Erythroblast (primary cell): ENCODE measurements around the gene ITPK1.
"Not testable (repeated sequence)": the region's sequence is repeated elsewhere in the genome, so short reads cannot be mapped to it uniquely, and the experiment has no call there.

Source experiments
- DNase-seq, 2 experiments: peaks; one replicate each; lab custom pipeline; 2025; lab: John Stamatoyannopoulos, UW
- GATA1 ChIP-seq: IDR thresholded peaks from 2 replicates; pipeline ENCODE4 v1.6.1; 2011; ENCODE audit warnings: low read depth, mild to moderate bottlenecking, control low read depth, low read length, moderate library complexity
- POLR2A ChIP-seq: IDR thresholded peaks from 2 replicates; pipeline ENCODE4 v1.6.1; 2011; ENCODE audit warnings: mild to moderate bottlenecking, low read length

The ITPK1 gene

GRCh38 chr14:93142854-93143652 is 27.3 kb upstream of the ITPK1 start:
- no peak for DNase-seq

GRCh38 chr14:93137864-93138263 is 22.1 kb upstream of the ITPK1 start:
- DNase-seq = peak; percentile 20 to 62
- TF ChIP-seq POLR2A (no peak), GATA1 (no peak)

More at GRCh38 chr14:93142854-93143652, 27.3 kb upstream of the ITPK1 start:
- TF ChIP-seq GATA1 (no peak), POLR2A (no peak)

DNA sequence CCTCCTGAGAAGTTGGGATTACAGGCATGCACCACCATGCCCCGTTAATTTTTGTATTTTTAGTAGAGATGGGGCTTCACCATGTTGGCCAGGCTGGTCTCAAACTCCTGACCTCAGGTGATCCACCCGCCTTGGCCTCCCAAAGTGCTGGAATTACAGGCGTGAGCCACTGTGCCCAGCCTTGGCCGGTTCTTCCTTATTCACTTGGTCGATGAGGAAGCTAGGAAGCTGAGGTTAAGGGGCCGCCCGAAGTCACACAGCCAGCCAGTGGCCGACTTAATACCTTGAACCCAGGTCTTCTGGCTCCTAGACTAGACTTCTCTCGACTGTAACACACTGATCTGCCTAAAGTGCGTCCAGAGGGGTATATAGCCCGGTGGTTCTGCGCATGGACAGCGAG is 20.8 kb upstream of the ITPK1 start:
- not testable (repeated sequence) for DNase-seq

DNA sequence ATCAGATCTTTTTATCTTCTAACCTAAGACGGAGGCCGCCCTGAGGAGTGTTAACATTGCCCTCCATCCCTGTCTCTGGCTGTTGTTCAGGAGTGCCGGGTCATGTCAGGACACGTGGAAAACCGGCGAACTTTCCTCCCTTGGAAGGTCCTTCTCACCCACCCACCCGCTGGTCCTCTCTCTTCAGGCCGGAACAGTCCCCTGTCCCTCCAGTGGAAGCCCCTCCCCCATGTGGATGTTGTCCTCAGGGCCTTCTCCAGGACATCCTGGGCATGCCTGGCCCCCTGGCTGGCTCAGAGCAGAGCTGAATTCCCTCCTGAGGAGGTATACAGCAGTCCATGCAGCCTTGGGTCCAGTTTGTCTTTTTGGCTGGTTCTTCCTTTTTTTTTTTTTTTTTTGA is 20.3 kb upstream of the ITPK1 start:
- no peak for DNase-seq
- no peak for TF ChIP-seq GATA1
- no peak for TF ChIP-seq POLR2A

DNA sequence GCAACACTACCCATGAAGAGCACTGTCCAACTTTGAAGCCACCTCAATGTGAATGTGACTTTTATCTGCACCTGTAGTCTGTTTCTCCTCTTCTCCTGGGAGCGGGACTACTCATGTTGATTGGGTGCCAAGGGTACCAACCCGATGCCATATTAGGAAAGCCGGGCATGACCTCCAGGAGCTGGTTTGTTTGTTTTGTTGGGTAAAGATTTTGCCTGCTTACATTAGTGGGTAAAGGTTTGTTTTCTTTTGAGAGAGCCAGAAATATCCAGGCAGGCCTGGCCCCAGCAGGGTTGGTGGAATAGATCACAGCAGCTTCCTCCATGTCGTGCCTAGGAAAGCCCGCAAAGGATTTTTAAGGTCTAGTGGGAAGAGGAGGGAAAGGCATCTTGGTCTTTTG is 19.7 kb upstream of the ITPK1 start:
- no peak for TF ChIP-seq GATA1
- TF ChIP-seq POLR2A = no peak
- no peak for DNase-seq

GRCh38 chr14:93133464-93133863 is 17.7 kb upstream of the ITPK1 start:
- TF ChIP-seq GATA1 (no peak), POLR2A (no peak)

DNA sequence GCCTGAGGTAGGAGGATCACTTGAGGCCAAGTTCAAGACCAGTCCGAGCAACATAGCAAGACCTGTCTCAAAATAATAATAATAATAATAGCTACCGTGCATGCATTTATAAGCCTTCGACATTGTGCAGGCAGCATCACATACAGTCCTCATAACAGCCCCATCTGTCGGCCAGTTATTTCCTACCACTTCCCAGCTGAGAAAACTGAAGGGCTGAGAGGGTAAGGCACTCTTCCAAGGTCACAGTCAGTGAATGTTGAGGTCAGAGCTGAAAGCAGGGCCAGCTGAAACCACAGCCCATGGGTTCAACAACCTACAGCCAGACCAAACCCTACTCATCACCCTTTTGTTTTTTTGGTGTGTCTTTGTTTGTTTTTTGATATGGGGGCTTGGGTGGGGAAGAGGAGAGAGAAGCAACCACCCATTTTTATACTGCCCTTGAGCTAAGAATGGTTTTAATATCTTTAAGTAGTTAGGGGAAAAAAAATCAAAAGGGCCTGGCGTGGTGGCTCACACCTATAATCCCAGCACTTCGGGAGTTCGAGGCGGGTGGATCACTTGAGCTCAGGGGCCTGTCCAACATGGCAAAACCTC is 16.8 kb upstream of the ITPK1 start:
- TF ChIP-seq GATA1 (no peak), POLR2A (no peak)
- DNase-seq = peak; percentile 53 to 60

More at GRCh38 chr14:93133464-93133863, 17.7 kb upstream of the ITPK1 start:
- DNase-seq = no peak

DNA sequence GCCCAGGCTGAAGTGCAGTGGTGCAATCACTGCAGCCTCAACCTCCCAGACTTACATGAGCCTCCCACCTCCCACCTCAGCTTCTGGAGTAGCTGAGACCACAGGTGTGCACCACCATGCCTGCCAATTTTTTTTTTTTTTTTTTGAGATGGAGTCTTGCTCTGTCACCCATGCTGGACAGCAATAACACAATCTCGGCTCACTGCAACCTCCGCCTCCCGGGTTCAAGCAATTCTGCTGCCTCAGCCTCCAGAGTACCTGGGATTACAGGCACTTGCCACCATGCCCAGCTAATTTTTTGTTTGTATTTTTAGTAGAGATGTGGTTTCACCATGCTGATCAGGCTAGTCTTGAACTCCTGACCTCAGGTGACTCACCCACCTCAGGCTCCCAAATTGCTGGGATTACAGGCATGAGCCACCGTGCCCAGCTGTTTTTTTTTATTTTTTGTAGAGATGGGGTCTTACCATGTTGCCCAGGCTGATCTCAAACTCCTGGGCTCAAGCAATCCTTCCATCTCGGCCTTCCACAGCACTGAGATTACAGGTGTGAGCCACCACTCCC is 15.6 kb upstream of the ITPK1 start:
- DNase-seq = not testable (repeated sequence)

GRCh38 chr14:93128725-93129459 is 13.2 kb upstream of the ITPK1 start:
- TF ChIP-seq GATA1 = no peak
- no peak for TF ChIP-seq POLR2A
- no peak for DNase-seq

DNA sequence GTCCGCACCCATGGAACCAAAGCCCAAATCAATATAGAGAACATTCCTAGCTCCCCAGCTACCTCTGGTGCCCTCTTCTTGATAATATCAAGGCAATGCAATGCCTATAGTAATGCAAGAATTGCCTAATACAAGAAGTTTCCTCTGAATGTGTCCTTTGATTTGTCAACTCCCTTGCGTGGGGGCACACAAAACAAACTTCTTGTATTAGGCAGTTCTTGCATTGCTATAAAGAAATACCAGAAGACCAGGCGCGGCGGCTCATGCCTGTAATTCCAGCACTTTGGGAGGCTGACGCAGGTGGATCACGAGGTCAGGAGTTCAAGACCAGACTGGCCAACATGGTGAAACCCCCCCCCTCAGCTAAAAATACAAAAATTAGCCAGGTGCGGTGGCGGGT is 10.4 kb upstream of the ITPK1 start:
- no peak for DNase-seq
- no peak for TF ChIP-seq GATA1

DNA sequence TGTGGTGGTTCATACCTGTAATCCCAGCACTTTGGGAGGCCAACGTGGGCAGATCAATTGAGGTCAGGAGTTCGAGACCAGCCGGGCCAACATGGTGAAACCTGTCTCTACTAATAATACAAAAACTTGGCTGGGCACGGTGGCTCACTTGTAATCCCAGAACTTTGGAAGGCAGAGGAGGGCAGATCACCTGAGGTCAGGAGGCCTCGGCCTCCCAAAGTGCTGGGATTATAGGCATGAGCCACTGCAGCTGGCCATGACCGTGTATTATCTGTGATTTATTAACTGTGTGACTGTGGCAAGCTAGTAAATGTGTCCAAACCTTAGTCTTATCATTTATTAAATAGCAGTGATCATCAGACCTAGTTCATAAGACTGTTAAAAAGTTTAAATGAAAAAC is 7.1 kb upstream of the ITPK1 start:
- TF ChIP-seq POLR2A = no peak
- TF ChIP-seq GATA1 = no peak
- no peak for DNase-seq

GRCh38 chr14:93121030-93121834 is 5.5 kb upstream of the ITPK1 start:
- TF ChIP-seq GATA1 (no peak), POLR2A (no peak)
- DNase-seq = peak; percentile 36 to 46

- peak in 1 of 2 experiments; percentile 30 for DNase-seq
- TF ChIP-seq GATA1 = no peak
- TF ChIP-seq POLR2A = no peak
These were observed 4.8 kb upstream of the ITPK1 start for GRCh38 chr14:93120517-93120916.
